ENCODE measurements around the gene LRWD1.
"Not testable (repeated sequence)": the region's sequence is repeated elsewhere in the genome, so short reads cannot be mapped to it uniquely, and the experiment has no call there.

Gene LRWD1

GRCh38 chr7:102444961-102445673, 19.7 kb upstream of the LRWD1 start:
- DNase-seq = no peak

- no peak for DNase-seq
These were observed 19.1 kb upstream of the LRWD1 start for GRCh38 chr7:102445674-102446071.

- DNase-seq = no peak
These were observed 18.2 kb upstream of the LRWD1 start for GRCh38 chr7:102446387-102447156.

GRCh38 chr7:102447311-102447710, 17.5 kb upstream of the LRWD1 start:
- no peak for DNase-seq

DNA sequence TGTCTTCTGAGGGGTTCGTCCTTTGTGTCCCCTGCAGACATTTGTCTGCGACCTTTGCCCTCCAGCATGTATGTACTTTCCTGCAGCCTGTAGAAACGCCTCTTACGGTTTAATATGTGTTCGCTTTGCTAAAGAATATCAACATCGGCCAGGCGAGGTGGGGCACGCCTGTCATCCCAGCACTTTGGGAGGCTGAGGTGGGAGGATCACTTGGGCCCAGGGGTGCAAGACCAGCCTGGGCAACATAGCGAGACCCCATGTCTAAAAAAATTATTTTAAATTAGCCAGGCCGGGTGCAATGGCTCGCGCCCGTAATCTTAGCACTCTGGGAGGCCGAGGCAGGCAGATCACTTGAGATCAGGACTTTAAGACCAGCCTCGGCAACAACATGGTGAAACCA, 15.6 kb upstream of the LRWD1 start:
- no peak for DNase-seq

GRCh38 chr7:102450242-102450641, 14.5 kb upstream of the LRWD1 start:
- peak; percentile 64 for DNase-seq

DNA sequence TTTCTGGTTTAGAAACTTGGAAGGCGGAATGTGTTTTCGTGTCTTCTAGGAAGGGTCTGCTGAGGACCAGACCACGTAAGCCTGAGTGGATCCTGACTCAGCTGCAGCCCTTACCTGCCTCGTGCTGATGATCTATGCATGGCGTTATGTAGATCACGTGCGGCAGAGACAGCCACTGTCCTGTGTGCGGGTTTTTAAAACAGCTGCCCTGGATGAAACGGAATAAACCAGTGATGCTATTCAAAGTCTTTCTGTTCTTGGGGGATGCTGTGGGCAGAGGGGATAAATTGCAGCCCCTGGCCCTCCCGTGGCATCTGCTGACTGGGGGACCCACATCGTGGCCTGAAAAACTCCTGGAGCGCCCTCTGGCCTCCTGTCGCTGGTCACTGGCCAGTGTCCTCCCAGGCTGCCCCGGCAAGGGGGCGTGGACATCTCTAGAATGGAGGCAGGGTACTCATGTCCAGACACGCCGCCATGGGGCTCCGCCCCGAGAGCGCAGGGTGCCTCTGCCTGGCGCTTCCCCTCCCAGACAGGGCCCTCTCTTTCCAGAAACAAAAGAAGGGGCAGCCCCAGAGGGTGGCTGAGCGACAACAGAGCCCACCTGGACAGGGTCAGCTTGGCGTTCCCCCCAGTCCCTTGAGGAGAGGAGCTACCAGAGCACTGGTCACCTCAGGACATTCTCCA, 13.3 kb upstream of the LRWD1 start:
- no peak for DNase-seq

DNA sequence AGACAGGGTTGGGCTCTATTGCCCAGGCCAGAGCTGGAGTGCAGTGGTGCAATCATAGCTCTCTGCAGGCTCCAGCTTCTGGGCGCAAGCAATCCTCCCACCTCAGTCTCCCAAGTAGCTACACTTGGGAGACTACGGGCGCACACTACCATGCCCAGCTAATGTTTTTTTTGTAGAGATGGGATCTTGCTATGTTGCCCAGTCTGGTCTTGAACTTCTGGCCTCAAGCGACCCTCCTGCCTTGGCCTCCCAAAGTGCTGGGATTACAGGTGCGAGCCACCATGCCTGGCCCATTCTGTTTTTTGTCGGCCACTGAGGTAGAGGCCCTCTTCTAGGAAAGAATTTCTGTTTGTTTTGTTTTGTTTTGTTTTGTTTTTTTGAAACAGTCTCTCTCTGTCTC, 12.3 kb upstream of the LRWD1 start:
- no peak for DNase-seq

- no peak for DNase-seq
These were observed 11.5 kb upstream of the LRWD1 start for GRCh38 chr7:102453319-102453718.

- no peak for DNase-seq
These were observed 10.3 kb upstream of the LRWD1 start for GRCh38 chr7:102454468-102454867.

- DNase-seq = not testable (repeated sequence)
These were observed 9.9 kb upstream of the LRWD1 start for GRCh38 chr7:102454932-102455331.

GRCh38 chr7:102455596-102455995, 9.2 kb upstream of the LRWD1 start:
- DNase-seq = no peak

GRCh38 chr7:102456327-102456726, 8.5 kb upstream of the LRWD1 start:
- no peak for DNase-seq

DNA sequence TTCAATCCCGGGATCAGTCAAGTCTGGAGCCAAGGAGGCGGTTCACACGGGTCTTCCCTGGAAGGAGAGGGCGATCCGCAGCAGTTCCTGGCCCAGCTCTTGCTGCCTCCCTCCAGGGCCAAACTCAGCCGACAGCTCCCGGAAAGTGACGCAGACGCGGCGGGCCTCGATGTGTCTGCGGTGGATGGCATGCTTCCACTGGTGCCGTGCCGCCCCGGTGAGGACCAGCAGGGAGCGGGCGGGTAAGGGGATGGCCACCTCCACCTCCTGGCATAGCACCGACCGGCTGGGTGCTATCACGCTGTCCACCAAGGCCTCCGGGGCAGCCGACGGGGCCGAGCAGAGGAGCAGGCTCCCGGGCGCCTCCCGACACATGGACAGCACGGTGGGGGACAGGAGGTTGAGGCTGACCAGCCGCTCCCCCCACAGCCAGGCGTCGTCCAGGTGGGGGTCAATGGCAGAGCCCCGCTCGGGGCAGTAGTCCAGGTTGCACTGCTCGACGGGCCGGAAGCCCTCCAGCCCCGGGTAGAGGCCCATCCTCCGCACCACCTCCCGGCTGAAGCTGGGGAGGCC, 7.3 kb upstream of the LRWD1 start:
- no peak for DNase-seq

DNA sequence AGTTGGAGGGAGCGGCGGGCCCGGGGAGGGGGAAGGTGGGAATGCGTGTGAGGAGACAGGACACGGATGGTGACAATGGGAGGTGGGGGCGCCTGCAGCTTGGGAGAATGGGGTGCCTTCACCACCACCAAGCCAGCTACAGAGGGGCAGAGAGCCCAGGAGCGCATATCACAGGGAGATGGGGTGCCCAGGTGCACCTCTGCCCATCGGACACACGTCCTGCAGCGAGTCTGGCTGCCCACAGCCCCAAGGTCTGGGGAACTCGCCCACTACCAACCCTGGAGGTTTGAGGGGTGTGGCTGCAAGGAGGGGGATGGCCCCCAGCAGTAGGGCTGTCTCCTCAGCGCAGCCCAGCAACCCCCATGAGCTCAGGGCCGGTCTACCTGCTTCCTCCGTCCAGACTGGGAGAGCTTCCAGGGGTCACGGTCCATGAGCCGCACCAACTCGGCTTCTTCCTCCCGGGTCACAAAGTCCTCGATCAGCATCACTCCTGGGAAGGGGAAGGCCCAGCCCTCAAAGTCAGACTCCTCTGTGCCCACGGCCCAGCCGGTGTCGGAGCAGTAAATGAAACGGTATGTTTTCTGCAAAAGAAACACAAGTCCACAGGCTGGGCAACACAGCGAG, 5.5 kb upstream of the LRWD1 start:
- DNase-seq = no peak

- DNase-seq = no peak
These were observed 4.3 kb upstream of the LRWD1 start for GRCh38 chr7:102460467-102460866.

DNA sequence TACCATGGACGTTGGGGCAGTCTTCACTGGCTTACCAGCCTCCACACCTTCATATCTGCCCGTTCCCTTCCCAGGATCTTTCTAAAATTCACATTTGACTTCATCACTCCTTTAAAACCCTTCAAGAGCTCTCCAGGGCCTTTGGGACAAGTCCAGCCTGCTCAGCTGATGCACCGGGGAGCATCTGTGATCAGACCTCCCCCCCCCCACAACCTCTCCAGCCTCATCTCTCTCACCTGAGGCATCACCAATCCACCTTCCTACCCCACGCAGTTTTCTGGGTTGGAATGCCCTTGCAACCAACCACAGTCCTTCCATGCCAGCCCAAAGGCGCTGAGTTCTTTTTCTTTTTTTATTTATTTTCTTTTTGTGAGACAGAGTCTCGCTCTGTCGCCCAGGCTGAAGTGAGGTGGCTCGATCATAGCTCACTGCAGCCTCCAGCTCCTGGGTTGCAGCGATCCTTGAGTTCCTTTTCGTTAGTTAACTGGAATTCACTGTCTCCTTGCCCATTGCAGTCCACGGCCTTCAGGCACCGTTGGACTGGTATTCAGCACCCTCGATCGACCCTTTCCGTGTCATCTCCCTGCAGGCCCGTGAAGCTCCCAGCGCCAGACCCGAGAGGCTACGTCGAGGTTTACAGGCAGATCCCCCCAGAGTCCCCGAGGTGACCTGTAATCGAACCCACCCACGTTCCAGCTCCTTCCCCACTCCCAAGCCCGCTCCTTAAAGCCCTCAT, 775 bp upstream of the LRWD1 start:
- DNase-seq = no peak

- no peak for DNase-seq
These were observed 1.3 kb downstream of the LRWD1 start for GRCh38 chr7:102466097-102466496.

- DNase-seq = no peak
These were observed 3.0 kb downstream of the LRWD1 start for GRCh38 chr7:102467581-102468477.

DNA sequence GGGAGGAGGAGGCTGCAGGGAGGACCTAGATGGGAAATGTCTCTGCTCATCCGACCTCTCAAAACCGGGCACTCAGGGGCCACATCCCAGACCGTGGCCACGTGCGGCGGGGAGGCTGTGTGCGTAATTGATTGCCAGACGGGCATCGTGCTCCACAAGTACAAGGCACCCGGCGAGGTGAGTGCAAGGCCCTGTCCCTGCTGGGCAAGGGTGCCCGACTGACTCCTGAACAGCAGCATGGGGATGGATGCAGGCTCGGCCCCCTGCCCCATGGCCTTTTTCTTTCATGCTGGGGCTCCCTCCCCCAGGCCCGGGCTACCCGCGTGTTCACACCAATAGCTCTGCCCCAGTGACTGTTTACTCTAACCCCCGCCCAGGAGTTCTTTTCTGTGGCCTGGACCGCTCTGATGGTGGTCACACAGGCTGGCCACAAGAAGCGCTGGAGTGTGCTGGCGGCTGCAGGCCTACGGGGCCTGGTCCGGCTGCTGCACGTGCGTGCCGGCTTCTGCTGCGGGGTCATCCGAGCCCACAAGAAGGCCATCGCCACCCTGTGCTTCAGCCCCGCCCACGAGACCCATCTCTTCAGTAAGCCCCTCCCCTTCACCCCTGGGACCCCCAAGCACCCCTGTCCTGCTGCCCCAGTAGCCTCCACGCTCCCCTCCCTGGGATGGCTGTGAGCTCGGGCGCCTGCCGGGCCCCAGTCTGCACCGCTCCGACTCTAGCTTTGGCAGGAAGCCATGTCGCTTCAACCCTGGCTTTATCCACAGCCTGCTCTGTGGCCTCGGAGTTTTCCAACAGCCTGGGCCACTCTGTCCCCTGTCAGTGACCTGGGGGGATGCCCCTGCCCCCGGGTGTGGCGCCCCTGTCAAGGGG, 3.9 kb downstream of the LRWD1 start:
- no peak for DNase-seq
